HG03159 (cell line): Measurements from ENCODE around the gene TPSD1.
"Not testable (repeated sequence)": the region's sequence is repeated elsewhere in the genome, so short reads cannot be mapped to it uniquely, and the experiment has no call there.

Source experiments
- ATAC-seq: cut with Tn5 transposase; IDR thresholded peaks from one replicate; pipeline ENCODE4 v1.9.1; 2021; ENCODE audit warnings: mild to moderate bottlenecking, moderate library complexity; ENCODE audit not compliant: unreplicated experiment

The TPSD1 gene

GRCh38 chr16:1262210-1262845 lies 6.5 kb downstream of the TPSD1 start:
- no peak for ATAC-seq

GRCh38 chr16:1262846-1263221 lies 7.0 kb downstream of the TPSD1 start:
- no peak for ATAC-seq

DNA sequence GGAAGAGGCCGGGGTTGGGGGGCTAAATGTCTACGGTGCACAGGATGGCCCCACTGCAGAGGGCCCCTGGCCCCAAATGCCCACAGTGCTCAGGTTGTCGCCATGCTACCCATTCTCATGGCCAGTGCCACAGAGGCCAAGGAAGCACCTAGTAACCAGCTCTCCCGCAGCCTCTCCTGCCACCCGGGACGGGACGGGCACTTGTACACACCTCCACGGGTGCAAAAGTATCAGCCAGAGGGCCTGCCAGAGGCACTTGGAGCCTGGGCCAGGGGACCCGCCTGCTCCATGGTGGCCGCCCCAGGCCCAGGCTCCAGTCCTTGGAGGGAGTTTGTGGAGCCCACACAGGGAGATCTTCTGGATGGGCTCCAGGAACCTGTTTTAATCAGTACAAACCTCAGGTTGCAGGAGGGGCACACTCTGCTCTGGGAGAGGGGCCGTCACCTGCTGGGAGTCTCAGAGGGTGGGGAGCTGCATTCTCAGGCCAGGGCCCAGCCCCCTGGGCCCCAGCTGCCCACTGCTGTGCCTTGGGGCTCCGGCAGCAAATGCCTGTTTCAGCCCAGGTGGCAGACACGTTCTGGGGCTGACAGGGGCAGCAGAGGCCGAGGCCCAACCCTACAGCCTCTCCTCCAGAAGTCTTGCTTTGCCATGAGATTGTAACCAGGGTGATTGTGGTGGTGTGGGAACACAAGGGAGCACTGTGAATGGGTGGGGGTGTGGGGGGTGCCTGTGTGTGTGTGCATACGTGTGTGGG lies 7.9 kb downstream of the TPSD1 start:
- ATAC-seq, result no peak

- no peak for ATAC-seq
Observed at GRCh38 chr16:1264345-1265089, 8.6 kb downstream of the TPSD1 start.

DNA sequence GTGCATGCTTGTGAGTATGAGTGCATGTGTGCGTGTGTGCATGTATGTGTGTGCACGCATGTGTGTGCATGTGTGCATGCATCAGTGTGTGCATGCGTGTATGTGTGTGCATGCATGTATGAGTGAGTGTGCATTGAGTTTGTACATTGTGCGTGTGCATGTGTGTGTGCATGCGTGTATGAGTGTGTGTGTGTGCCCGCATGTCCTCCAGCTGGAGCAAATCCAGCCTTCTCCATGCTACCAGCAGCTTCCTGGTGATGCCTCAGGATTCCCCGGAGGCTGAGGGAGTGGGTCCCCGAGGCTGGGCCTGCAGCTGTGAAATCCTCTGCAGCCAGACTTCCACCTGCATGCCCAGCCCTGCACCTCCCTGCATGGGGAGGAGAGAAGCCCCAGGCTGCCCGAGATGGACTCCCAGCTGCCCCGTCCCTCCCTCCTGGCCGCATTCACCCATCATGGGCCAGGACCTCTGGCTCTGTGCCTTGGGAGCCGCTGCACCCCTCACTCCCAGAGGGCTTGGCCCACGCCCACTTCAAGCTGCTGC lies 9.3 kb downstream of the TPSD1 start:
- ATAC-seq, result no peak

DNA sequence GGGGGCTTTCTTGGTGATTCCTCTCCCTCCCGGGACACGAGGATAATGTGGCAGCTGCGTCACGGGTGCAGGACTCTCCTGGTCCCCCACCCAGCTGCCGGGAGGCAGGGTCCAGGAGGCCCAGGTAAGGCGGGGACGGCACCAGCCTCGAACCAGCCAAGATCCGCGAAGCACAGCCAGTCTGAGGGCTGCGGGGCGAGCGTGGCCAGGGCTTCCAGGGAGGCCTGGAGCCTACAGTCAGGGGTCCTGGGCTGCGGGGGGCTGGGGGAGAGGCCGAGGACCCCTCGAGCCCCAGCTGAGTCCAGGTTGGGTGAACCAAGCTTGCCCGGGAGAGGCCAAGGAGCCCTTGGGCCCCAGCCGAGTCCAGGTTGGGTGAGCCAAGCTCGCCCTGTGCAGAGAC lies 10.0 kb downstream of the TPSD1 start:
- ATAC-seq, result no peak

DNA sequence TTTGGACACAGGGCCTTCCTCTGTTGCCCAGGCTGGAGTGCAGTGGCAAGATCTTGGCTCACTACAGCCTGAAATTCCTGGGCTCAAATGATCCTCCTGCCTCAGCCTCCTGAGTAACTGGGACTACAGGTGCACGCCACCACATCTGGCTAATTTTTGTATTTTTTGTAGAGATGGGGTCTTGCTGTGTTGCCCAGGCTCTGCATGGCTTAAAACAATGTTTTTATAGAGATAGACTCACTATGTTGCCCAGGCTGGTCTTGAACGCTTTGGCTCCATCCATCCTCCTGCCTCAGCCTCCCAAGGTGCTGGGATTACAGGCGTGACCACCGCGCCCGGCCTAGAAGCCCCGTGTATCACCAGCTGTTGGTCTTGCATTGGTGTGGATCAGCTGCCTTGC lies 13.5 kb downstream of the TPSD1 start:
- ATAC-seq, result not testable (repeated sequence)

DNA sequence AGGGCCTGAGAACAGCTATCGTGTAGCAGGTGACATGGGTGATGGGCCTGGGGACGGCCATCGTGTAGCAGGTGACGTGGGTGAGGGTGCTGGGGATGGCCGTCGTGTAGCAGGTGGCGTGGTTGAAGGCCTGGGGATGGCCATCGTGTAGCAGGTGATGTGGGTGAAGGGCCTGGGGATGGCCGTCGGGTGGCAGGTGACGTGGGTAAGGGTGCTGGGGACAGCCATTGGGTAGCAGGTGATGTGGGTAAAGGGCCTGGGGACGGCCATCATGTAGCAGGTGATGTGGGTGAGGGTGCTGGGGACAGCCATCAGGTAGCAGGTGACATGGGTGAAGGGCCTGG lies 15.5 kb downstream of the TPSD1 start:
- no peak for ATAC-seq

DNA sequence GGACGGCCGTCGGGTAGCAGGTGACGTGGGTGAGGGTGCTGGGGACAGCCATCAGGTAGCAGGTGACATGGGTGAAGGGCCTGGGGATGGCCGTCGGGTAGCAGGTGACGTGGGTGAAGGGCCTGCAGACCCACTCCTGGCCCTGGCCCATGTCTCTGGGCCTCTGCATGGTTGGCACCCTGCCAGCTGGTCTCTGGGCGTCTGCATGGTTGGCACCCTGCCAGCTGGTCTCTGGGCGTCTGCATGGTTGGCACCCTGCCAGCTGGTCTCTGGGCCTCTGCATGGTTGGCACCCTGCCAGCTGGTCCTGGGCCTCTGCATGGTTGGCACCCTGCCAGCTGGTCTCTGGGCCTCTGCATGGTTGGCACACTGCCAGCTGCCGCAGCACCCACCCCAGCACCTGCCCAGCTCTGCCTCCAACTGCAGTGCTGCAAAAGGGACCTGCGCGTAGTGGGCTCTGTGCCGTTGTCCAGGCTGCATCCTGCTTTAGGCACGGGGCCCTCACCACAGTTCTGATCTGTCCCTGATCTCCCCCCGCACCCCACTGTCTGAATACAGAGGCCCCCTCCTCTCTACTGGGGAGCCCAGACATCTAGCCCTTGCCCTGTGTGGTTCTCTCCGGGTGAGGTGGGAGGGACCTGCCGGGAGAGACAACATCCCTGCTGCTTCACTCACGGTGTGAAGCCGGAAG lies 16.0 kb downstream of the TPSD1 start:
- ATAC-seq, result not testable (repeated sequence)

- ATAC-seq, result no peak
Observed at GRCh38 chr16:1272453-1273198, 16.8 kb downstream of the TPSD1 start.

GRCh38 chr16:1273816-1274215 lies 17.9 kb downstream of the TPSD1 start:
- ATAC-seq, result no peak

GRCh38 chr16:1274767-1275166 lies 18.9 kb downstream of the TPSD1 start:
- ATAC-seq, result no peak

GRCh38 chr16:1275791-1276579 lies 20.1 kb downstream of the TPSD1 start:
- no peak for ATAC-seq

GRCh38 chr16:1276580-1276878 lies 20.7 kb downstream of the TPSD1 start:
- no peak for ATAC-seq

DNA sequence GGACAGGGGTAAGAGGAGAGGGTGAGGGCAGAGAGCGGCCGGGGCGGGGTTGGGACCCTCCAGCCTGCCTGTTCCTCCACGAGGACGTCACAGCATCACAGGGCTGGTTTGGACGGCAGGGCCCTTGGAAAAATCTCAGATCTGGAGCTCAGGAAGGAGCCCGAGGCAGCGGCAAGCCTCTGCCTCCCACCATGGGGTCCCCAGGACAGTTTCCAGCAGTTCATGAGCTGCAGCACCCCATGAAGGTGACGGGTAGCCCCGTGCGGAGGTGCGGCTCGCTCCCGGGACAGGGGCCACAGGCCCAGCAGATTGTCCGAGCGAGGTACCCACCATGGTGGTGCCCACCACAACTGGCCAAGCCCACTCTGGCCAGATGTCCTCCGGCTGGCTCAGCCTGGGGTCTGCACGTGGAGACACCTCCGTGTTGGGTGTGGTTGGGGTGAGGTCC lies 21.3 kb downstream of the TPSD1 start:
- ATAC-seq, result no peak

GRCh38 chr16:1277617-1278282 lies 21.9 kb downstream of the TPSD1 start:
- no peak for ATAC-seq

GRCh38 chr16:1278477-1278876 lies 22.6 kb downstream of the TPSD1 start:
- no peak for ATAC-seq

GRCh38 chr16:1279081-1279944 lies 23.4 kb downstream of the TPSD1 start:
- ATAC-seq, result no peak
